Right cardiac atrium (tissue), 5 donors: ENCODE data around the gene VPS18. TPM values are rescaled to one million over a fixed set of nuclear protein-coding genes. Genes with fewer than 3 reads are reported as not detected.
A peak's percentile ranks its signal among the peaks of the same experiment; 100 is the strongest.

Source experiments
- ATAC-seq, 2 donors: fragments of 200-7000 bp; cut with Tn5 transposase; one replicate each; pipeline versions ENCODE4 v1.8.0 to v1.9.1; 2020; ENCODE audit warnings: moderate library complexity in 2 of 2, mild to moderate bottlenecking in 1 of 2
- DNase-seq, 3 donors: peaks; one replicate each; pipeline ENCODE4 v3.0.0-alpha.2; 2020
- H3K27ac ChIP-seq: one replicate; pipeline ENCODE4 v1.5.1; 2013; ENCODE audit warnings: mild to moderate bottlenecking, low read length, control low read depth, moderate library complexity
- H3K27me3 ChIP-seq: one replicate; pipeline ENCODE4 v1.6.1; 2013; ENCODE audit not compliant: control insufficient read depth, insufficient read depth
- H3K4me1 ChIP-seq: one replicate; pipeline ENCODE4 v1.6.1; 2013; ENCODE audit warnings: low read length; ENCODE audit not compliant: control insufficient read depth, insufficient read depth
- H3K4me3 ChIP-seq: one replicate; pipeline ENCODE4 v1.5.1; 2013; ENCODE audit warnings: low read length, control low read depth
- H3K9me3 ChIP-seq: one replicate; pipeline ENCODE4 v1.6.1; 2013; ENCODE audit warnings: low read length; ENCODE audit not compliant: control insufficient read depth
- WGBS: extraction: QIAGEN DNeasy Blood & Tissue Kit; methylation state at CpG from one replicate; pipeline ENCODE4 v1.1.7; 2013; 5-methylcytosine and 5-hydroxymethylcytosine counted together
- intact Hi-C, 4 donors: fragments of 100-400 bp; cut with DNase I; formaldehyde crosslinking; loops; one replicate each; pipeline versions ENCODE4 v1.11.0 to v1.14.0; 2022 to 2023
- polyA plus RNA-seq: library from polyadenylated mRNA; stranded (reverse); fragments of 200-250 nt; gene quantifications from one replicate; pipeline ENCODE4 v1.2.3, GENCODE V29; 2013
- total RNA-seq, 4 donors: library from RNA; stranded (reverse); fragmentation: NEBNext Ultra II Directional; extraction: Animal tissue kit (Norgen Biotek cat#: 25700); gene quantifications; one replicate each; pipeline ENCODE4 v1.2.1, GENCODE V29; 2021
- donor health status: healthy with polysubstance abuse.
- donor health status: DM: no; HTN: yes; CAD: no.
- donor health status: DM: no; HTN: no; CAD: no.
- donor health status: DM: no; HTN: yes; CAD: no; lungs with severe emphysema.
- donor health status: DM: yes; HTN: yes; CAD: no.

Gene VPS18
- total and polyA plus RNA-seq, 5 donors, result 12.7 to 21.0 (median 18.9) TPM

DNA sequence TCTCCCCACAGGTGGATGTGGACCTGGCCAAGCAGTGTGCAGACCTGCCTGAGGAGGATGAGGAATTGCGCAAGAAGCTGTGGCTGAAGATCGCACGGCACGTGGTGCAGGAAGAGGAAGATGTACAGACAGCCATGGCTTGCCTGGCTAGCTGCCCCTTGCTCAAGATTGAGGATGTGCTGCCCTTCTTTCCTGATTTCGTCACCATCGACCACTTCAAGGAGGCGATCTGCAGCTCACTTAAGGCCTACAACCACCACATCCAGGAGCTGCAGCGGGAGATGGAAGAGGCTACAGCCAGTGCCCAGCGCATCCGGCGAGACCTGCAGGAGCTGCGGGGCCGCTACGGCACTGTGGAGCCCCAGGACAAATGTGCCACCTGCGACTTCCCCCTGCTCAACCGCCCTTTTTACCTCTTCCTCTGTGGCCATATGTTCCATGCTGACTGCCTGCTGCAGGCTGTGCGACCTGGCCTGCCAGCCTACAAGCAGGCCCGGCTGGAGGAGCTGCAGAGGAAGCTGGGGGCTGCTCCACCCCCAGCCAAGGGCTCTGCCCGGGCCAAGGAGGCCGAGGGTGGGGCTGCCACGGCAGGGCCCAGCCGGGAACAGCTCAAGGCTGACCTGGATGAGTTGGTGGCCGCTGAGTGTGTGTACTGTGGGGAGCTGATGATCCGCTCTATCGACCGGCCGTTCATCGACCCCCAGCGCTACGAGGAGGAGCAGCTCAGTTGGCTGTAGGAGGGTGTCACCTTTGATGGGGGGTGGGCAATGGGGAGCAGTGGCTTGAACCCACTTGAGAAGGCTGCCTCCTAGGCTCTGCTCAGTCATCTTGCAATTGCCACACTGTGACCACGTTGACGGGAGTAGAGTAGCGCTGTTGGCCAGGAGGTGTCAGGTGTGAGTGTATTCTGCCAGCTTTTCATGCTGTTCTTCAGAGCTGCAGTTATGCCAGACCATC, 8.6 kb downstream of the VPS18 start:
- DNase-seq (peak in 2 of 3 donors; percentile 63 to 77), ATAC-seq (no peak)
- no peaks in the 10 kb centered on the region for H3K27me3 ChIP-seq
- intact Hi-C loops, result loop anchor here in 3 of 4 donors (2.0 to 5.0 kb wide), 3 partner anchors 116 to 429 kb away; partner anchors contain the start of genes NUSAP1 (in 1 of the 3) and OIP5 (in 1 of the 3)
- no peak overlapping the region for H3K27ac ChIP-seq
- no peak overlapping the region for H3K4me3 ChIP-seq
- no peaks in the 10 kb centered on the region for H3K9me3 ChIP-seq
- 79% methylated on average over 33 of the region's 33 CpGs for WGBS
- peaks cover 6% of the 10 kb centered on the region for H3K4me1 ChIP-seq

DNA sequence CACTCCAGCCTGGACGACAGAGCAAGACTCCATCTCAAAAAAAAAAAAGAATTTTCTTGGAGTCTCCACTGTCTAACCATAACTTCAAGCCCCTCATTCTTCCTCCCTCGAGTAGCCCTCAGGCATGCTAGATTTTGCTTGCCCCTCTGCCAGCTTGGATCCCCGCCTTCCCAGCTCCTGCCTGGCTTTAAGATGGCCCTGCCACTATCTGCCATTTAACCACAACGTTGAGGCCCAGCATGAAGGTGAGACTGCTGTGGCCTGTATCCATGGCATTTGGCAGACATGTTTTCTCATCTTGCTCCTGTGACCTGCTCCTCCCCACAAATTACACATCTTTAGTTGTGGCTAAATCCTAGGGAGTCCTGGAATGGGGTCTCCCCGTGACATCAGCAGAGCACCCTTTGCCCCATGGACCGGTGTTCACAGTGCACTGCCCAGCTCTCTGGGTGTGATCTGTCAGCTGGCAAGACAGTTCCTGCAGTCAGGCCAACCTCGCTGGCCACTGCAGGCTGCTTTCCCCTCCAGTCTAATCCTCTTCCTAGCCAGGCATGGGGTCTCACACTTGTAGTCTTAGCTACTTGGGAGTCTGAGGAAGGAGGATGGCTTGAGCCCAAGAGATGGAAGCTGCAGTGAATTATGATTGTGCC, 10.4 kb downstream of the VPS18 start:
- DNase-seq (peak in 1 of 3 donors; percentile 48), ATAC-seq (no peak)
- H3K27me3 ChIP-seq, result no peaks in the 10 kb centered on the region
- intact Hi-C loops, result loop anchor here (1.0 to 5.0 kb wide), 7 partner anchors 26 to 428 kb away; partner anchors contain the start of genes NUSAP1 (in 1 of the 4) and OIP5 (in 1 of the 4)
- no peak overlapping the region for H3K27ac ChIP-seq
- no peaks in the 10 kb centered on the region for H3K9me3 ChIP-seq
- 64% methylated on average over 7 of the region's 7 CpGs for WGBS
- peaks cover 6% of the 10 kb centered on the region for H3K4me1 ChIP-seq
- H3K4me3 ChIP-seq, result no peak overlapping the region

DNA sequence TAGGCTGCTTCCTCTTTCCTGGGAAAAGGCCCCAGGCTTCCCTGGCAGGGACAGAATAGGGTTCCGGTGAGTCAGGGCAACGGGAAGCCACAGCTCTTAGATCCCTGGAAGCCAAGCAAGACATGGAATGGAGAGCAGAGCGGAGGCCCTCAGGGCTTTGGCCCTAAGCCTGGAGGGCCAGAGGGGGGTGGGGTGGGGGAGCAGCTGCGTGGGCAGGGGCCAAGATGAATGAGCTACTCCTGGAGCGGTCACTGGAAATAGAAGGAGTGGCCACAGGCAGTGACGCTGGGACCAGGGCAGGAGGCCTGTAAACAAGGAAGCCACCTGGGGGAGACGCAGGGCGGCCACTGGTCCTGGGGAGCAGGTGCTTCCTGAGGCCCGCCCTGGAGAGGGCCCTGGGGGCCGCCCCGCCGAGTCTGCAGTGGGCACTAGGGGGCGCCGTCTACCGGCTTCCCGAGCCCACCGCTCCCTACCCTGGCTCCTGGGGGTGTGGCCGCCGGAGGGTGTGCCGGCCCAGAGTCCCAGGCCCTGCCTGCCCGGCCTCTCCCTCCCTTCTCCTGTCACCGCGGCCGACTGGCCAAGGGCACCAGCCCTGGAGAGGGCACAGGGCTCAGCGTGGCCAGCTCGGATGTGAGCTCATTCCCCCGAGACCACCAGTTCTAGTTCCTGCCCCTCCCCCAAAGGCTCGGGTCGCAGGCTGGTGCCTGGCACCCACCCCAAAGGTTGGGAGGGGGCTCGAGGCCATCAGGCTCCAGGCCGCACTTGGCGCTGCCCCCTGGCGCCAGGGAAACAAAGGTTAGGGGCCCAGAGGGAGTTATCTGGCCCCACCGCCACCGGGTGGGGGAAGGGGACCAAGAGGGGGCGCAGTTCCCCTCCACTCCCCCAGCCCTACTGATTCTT, 12.1 kb downstream of the VPS18 start:
- 1% methylated on average over 36 of the region's 36 CpGs for WGBS
- Histone ChIP-seq H3K9me3 (no peaks in the 10 kb centered on the region), H3K27ac (peak overlapping the region; percentile 73), H3K4me1 (peaks cover 10% of the 10 kb centered on the region), H3K27me3 (no peaks in the 10 kb centered on the region), H3K4me3 (peak overlapping the region; percentile 21)
- ATAC-seq (peak; percentile 90), DNase-seq (peak; percentile 88 to 96 (median 95))
- intact Hi-C loops, result loop anchor here in 3 of 4 donors (2.0 to 5.0 kb wide), 4 partner anchors 34 to 276 kb away; no protein-coding TSS in a partner anchor

DNA sequence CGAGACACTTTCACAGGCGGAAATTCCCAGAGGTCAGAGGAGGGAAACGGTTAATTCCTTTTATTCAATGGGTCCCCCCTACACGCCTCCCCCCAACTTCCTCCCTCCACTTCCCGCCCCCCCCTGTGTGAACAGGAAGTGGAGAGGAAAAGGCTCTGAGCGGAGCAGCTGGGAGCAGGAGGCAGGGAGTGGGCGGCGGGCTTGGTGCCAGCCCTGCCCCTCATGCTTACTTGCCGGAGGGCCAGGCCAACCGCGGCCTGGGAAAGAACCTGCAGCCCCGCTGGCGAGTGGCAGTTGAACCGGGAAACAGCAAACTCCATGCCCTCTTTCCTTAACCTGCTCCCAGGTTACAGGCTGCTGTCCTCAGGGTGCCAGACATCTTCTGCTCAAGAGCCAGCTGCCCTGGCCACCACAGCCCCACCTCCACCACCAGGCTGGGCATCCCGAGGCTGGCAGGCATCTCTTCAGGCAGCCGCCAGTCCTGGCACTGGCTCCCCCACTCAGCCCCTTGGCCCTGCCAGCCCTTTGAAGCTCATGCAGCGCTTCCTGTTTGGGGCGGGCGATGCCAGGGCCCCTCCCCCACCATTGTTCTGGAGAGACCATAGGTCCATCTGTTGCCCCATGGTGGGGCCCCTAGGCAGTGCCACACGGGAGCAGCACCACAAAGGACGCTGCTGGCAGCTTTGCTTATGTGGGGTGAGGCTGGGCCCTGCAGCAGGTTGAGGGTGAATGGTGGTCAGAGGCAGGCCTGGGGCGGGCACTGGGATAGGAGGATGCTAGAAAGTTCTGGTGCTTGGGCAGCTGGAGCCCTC, 12.9 kb downstream of the VPS18 start:
- WGBS, result 16% methylated on average over 22 of the region's 22 CpGs
- Histone ChIP-seq H3K27ac (peak overlapping the region; percentile 80), H3K9me3 (no peaks in the 10 kb centered on the region), H3K27me3 (no peaks in the 10 kb centered on the region), H3K4me3 (peak overlapping the region; percentile 21), H3K4me1 (peaks cover 10% of the 10 kb centered on the region)
- peak; percentile 66 to 90 (median 87) for DNase-seq
- intact Hi-C loops, result loop anchor here in 3 of 4 donors (2.0 to 5.0 kb wide), 4 partner anchors 34 to 275 kb away; no protein-coding TSS in a partner anchor
- peak; percentile 45 to 58 for ATAC-seq

DNA sequence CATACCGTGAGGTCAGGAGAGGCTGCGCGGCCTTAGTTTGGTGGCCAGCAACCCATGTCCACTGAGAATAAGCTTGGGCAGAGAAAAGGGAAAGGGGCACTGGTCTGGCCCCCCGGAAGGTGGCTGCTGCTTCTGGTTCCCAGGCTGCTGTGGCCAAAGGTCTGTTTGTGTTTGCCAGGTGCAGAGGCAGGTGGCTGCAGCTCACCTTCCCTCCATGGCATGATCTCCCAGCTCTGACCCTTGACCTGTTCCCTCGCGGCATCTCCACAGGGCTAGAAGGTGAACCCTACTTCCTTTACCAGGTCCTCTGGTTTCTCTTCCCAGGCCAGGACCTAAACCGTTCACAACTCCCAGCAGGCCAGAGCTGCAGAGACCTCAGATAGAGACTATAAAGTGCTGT, 13.8 kb downstream of the VPS18 start:
- DNase-seq (peak in 1 of 3 donors; percentile 33), ATAC-seq (no peak)
- WGBS, result 85% methylated on average over 7 of the region's 7 CpGs
- Histone ChIP-seq H3K27ac (no peak overlapping the region), H3K27me3 (no peaks in the 10 kb centered on the region), H3K4me1 (peaks cover 10% of the 10 kb centered on the region), H3K9me3 (no peaks in the 10 kb centered on the region), H3K4me3 (no peak overlapping the region)
- intact Hi-C loops, result loop anchor here in 2 of 4 donors (5.0 kb wide), 3 partner anchors 34 to 274 kb away; no protein-coding TSS in a partner anchor

DNA sequence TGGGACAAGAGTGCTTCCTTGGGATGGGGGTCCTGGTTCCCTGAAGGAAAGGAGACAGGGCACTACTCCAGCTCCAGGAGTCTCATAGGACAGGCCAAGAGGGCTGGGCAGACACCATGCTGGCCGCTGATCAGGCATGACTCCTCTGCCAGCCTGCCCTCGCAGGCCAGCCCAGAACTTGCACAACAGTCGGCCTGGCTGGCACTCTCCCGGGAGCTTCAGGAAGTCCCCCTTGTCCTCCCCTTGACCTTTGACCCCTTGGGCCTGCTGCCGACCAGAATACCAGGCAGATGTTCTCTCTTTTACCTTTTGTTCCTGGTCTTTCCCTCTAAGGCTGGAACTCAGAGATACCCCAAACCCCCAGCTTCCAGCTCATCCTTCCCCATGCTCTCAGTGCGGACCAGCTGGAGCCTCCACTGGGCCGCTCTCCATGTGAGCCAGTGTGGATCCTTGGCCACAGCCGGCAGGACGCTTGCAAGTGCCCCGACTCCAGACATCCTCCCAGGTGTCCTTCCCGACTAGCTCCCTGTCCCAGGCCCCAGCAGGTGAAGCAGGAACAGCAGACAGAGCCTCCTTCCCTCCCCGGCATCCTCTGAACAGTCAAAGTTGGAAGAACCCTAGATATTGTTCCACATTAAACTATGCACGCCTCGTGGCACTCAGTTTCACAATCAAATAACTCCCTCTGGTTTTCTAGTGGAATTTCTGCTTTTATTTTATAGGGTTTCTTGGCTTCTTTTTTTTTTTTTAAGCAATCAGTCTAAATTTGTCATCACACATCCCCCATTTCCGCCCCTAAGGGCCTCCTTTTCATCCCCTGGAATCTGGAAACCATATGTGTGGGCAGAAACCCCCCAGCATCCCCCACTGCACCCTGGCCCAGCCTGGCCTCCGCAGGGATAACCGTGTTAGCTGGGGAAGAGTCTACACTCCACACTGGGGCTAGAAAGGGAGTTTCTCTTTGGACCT, 15.7 kb downstream of the VPS18 start:
- Histone ChIP-seq H3K9me3 (no peaks in the 10 kb centered on the region), H3K4me1 (peaks cover 10% of the 10 kb centered on the region), H3K4me3 (no peak overlapping the region), H3K27me3 (no peaks in the 10 kb centered on the region), H3K27ac (no peak overlapping the region)
- WGBS, result 53% methylated on average over 17 of the region's 17 CpGs
- ATAC-seq (no peak), DNase-seq (peak; percentile 62 to 75 (median 74))
- intact Hi-C loops, result loop anchor here in 2 of 4 donors (5.0 kb wide), 3 partner anchors 32 to 272 kb away; no protein-coding TSS in a partner anchor

DNA sequence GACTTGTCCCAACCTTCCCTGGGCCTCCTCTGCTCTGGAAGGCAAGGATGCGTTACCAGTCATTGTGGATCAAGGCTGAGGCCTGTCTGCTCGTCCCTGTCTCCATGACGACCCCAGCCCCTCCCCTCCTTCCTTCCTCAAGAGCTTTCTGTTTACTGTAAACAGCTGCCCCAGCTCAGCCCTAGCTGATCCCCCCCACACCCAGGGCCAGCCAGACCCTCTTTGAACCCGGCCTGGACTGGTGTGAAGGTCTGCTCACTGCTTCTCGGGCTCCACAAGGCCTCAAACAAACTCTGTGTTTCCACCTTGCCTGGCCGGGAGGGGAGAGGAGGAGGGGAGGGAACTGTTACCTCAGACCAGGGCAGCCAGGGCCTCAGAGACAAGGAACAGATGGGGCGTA, 16.9 kb downstream of the VPS18 start:
- 65% methylated on average over 7 of the region's 7 CpGs for WGBS
- H3K9me3 ChIP-seq, result no peaks in the 10 kb centered on the region
- no peak for ATAC-seq
- intact Hi-C loops, result no loop called here
- H3K4me1 ChIP-seq, result peaks cover 10% of the 10 kb centered on the region
- H3K4me3 ChIP-seq, result no peak overlapping the region
- DNase-seq, result peak in 1 of 3 donors; percentile 7
- no peak overlapping the region for H3K27ac ChIP-seq
- H3K27me3 ChIP-seq, result no peaks in the 10 kb centered on the region

DNA sequence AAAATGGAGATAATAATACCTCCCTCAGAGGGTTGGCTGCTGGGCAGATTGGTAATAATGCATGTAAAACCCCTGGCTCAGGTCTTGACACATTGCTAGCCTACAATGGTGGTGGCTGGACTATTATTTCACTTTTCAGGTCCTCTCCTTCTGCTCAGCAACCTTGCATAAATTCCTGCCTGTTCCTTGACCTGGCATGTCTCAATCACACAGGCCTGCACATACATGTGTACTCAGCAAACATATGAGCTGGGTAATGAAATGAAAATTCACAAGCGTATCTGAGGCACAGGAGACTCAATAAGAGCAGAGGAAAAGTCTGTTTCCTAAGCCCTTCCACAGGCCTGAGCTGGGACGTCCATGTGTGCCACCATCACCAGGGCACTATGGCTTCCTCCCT, 17.4 kb downstream of the VPS18 start:
- Histone ChIP-seq H3K27me3 (no peaks in the 10 kb centered on the region), H3K27ac (no peak overlapping the region), H3K4me3 (no peak overlapping the region), H3K4me1 (peaks cover 10% of the 10 kb centered on the region), H3K9me3 (no peaks in the 10 kb centered on the region)
- WGBS, result 82% methylated on average over 2 of the region's 2 CpGs
- intact Hi-C loops, result no loop called here
- ATAC-seq (no peak), DNase-seq (no peak)

DNA sequence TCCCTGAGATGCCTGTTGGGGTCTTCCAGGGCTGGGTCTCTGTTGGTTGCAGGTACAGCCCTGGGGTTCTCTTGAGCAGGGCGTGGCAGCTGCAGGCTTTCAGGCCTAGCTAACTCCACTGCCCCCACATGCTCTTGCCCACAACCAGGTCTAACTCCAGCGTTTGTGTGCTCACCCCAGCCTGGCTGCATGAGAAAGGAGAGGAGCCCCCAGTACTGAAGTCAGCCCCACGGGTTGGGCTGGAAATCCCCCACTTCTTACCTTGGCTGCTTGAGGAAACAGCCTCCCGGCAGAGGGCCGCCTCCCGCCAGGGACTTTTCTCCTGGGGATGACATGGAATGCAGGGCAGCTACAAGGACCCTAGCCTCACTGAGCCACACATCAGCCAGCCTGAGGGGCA, 18.2 kb downstream of the VPS18 start:
- no peaks in the 10 kb centered on the region for H3K27me3 ChIP-seq
- intact Hi-C loops, result no loop called here
- H3K9me3 ChIP-seq, result no peaks in the 10 kb centered on the region
- H3K4me1 ChIP-seq, result peaks cover 5% of the 10 kb centered on the region
- H3K4me3 ChIP-seq, result no peak overlapping the region
- WGBS, result 76% methylated on average over 6 of the region's 6 CpGs
- DNase-seq (peak in 1 of 3 donors; percentile 9), ATAC-seq (no peak)
- no peak overlapping the region for H3K27ac ChIP-seq
